TTC549 (cell line): ENCODE results near the gene PTPN14.

ENCODE experiments used
- FAIRE-seq: peaks from 2 replicates; lab custom pipeline; 2012; peaks lifted over from hg19 to GRCh38; lab: Jason Lieb, UNC

PTPN14 gene

GRCh38 chr1:214475331-214475730 lies 76.1 kb downstream of the PTPN14 start:
- FAIRE-seq = no peak

DNA sequence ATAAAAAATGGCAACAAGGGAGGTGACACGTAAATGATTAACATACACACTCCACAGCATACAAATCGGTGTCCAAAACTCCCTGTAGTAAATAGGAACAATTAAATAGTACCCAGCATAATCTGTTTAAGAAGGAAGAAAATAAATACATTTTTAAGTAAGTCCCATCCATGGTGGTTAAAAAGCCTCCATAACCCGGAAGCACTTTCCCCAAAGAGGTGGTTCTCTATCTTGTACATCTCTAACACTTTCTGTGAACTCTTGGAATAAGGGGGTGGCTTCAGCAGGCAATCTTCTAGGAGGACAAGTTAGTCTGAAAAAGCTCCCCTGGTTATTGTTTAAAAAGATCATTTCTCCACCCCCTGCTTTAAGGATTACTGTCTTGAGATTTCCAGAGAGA lies 76.9 kb downstream of the PTPN14 start:
- no peak for FAIRE-seq

GRCh38 chr1:214473862-214474261 lies 77.5 kb downstream of the PTPN14 start:
- peak; percentile 13 for FAIRE-seq

DNA sequence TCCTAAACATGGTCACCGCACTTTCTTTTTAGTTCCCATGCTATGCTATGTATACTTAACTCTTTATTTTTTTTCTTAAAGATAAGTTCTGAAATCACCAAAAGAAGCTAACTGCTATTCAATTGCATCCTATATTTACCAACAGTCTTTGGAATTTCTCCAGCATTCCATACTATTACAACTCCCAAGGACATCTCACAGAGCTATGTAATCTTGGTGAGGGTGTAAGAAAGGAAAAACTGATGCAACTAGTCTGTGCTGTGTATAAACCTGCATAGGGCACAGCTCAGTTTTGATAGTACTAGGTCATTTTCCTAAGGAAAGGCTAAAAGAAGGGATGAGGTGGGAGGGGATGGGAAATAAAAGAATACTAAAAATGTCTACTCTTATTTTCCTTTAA lies 78.0 kb downstream of the PTPN14 start:
- no peak for FAIRE-seq

DNA sequence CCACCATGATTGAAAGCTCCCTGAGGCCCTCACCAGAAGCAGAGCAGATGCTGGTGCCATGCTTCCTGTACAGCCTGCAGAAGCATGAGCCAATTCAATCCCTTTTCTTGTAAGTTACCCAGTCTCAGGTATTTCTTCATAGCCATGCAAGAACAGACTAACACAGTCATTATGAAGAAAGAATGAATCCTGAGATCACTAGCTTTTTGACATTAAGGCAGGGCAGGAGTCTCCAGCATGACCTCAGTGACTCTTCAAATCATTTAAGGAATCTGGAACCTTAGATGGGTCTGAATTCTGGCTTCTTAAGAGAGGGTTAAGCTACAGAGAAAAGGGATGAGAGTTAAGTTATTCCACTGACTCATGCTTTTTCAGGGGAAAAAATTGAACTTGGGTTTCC lies 79.0 kb downstream of the PTPN14 start:
- FAIRE-seq = no peak

DNA sequence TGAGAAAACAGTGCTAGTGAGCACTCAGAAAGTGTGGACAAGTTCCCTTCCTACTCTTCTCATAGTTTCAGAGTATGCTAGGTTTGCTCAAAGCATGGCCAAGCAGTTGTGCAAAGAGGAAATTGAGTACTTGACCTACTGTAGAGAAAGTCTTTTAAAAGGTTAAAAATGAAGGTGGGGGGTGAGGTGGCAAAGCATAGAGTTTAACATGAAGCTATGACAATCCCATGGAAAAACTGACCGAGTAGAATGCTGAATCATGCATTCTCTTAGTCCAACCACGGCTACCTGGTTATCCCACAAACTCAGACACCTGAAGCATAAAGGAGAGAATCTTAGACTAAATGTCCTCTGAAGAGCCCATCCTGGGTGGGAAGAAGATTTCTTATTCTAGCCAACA lies 79.9 kb downstream of the PTPN14 start:
- no peak for FAIRE-seq

DNA sequence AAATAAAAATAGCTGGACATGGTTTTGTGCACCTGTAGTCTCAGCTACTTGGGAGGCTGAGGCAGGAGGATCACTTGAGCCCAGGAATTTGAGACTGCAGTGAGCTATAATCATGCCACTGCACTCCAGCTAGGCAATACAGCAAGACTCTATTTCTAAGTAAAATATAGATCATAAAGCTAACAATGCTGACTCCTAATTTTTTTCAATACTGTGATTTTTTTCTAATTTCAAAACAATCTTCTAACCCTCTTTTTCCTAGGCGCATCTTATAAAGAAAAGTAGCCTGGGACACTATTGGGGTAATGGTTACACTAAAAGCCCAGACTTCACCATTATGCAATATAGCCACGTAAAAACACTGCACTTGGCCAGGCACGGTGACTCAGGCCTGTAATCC lies 81.3 kb downstream of the PTPN14 start:
- no peak for FAIRE-seq

DNA sequence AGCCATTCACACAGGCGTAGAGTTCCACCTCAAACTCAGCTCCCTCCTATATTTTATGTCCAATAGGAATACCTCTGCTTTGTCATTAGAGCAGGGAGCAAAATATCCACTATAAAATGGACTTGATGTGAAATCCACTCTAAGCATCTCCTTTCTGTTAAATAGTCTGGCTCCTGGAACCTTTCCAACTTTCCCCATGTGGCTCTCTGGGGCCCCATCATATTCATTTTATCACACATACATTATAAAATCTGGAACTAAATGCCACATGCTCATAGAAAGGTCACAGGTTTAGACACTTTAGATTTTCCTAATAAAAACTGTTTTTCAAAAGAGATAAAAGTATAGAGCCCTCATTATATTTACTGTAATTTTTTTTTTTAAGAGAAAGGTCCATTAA lies 82.1 kb downstream of the PTPN14 start:
- peak; percentile 34 for FAIRE-seq

DNA sequence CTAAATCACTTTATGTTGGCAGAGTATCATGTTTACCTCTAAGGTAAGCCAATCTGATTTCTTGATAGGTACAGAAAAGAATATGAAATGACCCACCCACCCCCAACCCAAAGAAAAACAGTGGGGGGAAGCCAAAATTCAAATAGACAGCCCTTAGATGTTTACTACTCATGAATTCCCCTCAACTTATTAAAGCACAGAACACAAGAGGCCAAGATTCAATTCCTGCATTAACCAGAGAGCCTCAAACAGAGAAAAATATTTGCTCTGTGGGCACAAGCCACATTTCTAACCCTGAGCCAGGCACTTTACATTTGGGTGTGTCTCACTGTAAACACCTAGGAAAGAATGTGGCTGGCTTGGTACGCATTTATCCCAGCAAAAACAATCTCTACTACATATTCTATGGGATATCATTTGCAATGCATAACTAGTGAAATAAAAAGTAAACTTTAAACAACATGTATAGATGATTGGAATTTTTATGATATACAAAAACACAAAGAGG lies 84.3 kb downstream of the PTPN14 start:
- FAIRE-seq = no peak

GRCh38 chr1:214466403-214467077 lies 84.9 kb downstream of the PTPN14 start:
- no peak for FAIRE-seq

GRCh38 chr1:214464445-214465287 lies 86.7 kb downstream of the PTPN14 start:
- FAIRE-seq = no peak

DNA sequence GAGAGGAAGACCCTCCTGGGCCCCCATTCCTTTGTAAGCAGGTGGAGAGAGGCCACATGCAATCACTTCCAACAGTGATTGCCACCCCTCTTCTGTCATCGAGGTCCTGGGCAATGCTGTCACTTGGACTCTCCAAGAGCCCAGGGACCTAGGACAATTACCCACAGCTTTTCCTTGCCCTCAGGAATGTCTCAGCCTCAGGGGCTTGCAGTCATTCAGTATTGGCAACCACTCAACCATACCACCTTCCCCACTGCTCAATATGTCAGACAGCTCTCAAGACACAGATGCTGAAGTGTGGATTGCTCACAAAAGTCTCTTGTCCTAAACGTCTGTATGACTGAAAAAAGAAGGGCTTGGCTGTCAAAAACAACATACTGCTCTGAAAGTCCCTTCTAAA lies 87.8 kb downstream of the PTPN14 start:
- no peak for FAIRE-seq

DNA sequence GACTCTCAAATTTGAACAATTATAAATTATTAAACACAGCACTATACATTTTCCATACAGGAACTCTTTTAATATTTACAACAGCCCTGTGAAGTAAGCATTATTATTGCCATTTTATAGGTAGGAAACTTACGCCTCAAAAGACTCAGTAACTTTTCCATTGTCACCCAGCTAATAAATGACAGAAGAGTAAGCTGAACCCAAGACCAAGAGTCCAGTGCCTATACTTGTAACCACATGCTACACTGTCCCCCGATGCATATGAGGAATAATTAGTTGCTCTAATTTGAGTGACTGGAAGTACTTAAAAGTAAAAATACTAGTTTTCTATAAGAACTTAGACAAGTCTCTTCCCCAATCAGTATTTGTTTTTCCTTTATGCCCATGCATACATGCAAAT lies 88.5 kb downstream of the PTPN14 start:
- no peak for FAIRE-seq

GRCh38 chr1:214461305-214461704 lies 90.1 kb downstream of the PTPN14 start:
- FAIRE-seq = no peak

- no peak for FAIRE-seq
Observed at GRCh38 chr1:214460304-214460916, 91.0 kb downstream of the PTPN14 start.

DNA sequence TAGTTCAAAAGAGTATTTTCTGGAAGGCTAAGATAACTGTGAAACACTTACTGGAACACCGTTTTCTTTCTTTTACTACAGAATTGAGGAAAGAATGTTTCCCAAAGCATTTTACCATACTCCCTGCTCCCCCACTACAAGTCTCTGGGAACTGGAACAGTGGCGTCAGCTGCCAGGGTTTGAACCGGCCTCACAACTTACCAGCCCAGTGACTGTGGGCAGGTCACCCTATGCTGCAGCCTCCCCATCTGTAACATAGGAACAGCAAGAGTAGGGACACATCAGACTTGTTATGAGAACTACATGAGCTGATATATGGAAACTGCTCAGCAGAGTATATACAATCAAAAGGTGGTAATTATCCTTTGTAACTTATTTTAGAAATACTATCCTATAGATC lies 91.5 kb downstream of the PTPN14 start:
- FAIRE-seq = no peak

GRCh38 chr1:214458541-214458940 lies 92.9 kb downstream of the PTPN14 start:
- FAIRE-seq = no peak

DNA sequence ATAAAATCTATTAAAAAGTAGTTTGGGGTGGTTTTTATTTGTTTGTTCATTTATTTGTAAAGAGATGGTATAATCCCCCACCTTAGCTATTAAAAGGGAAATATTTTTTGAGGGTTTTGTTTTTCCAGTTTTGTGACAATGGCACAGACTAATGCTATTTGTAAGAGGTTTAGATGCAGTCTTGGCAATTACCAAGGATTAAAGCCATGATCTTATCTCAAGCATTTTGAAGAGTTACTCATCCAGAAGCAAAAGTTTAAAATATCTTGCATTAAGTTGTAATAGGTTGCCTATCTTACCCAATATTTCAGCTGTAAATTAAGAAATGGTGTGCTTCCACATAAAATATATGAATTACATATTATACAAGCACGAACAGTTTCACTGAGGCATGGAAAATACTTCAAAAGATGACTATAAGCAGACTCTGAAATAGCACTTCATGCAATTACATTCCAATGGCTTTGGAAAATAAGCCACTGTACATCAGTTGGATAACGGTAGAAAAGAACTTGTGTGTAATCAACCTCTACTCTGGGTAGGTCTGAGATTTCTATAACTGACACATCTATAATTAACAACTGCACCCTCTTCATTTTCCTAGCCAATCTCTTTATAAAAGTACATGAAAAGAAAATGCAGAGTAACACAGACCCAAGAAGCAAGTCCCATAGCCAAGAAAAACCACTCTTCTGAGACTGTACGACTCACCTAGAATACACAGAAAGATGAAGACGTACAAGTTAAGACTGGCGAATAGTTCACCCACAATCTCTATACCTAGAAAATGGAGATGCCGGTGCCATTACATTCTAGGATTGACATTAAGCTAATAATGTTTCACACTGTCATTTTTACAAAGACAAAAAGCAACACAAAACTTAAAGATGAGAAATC lies 95.2 kb downstream of the PTPN14 start:
- no peak for FAIRE-seq

DNA sequence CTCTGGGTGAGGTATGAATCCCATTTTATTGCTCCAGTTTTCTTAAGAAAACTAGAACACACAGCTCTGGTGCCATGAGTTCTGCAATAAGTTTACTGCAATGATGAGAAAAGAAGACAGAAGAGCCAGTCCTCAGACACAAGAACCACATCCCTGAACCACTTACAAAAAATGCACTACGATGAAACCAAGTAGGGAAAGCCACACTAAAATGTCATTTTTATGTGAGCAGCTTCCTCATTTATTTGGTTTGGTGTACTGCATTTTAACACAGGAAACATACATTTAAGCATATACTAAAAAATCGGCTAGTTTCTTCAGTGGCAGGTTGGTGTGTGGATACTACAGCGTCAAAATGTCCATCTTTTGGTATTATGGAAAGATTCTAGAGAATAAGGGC lies 95.9 kb downstream of the PTPN14 start:
- no peak for FAIRE-seq

DNA sequence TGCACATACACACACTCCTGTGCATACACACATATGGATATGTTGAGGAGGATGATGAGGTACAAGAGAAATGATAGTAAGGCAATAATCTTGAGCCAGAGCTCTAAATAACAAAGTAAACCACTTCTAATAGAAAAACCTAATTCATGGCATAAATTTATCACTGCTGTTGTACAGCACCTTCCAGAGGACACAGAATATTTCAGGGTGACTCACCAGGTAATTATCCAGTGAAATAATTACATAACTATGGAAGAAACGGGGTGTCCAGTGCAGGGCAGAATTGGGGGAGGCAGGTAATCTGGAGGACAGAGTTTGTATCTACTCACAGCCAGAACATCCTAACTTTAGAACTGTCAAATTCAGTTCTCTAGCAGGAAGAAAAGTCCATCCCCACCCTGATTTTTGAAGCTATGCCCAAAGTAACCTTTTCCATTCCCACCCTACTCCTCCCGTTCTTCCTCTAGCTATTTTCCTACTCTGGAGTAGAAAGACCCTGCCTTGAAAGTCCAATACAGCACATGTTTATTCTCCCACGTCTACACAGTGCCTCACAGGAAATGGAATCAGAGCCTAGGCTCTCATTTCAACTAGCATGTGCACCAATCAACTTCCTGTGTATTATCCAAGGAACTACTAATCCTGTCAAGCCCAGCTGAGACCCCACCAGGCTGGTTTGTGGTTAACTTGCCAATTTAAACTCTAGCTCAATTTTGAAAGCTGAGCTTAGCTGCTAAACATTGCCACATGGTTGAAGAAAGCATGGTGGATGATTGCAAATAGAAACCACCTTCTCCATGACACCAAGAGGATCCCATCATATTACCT lies 96.6 kb downstream of the PTPN14 start:
- no peak for FAIRE-seq

GRCh38 chr1:214453109-214453722 lies 98.2 kb downstream of the PTPN14 start:
- FAIRE-seq = no peak
